GM21447 (cell line): ENCODE results near the gene PAFAH2.

Experiments
- ATAC-seq: cut with Tn5 transposase; IDR thresholded peaks from one replicate; pipeline ENCODE4 v1.9.1; 2021; ENCODE audit not compliant: unreplicated experiment

Gene PAFAH2

DNA sequence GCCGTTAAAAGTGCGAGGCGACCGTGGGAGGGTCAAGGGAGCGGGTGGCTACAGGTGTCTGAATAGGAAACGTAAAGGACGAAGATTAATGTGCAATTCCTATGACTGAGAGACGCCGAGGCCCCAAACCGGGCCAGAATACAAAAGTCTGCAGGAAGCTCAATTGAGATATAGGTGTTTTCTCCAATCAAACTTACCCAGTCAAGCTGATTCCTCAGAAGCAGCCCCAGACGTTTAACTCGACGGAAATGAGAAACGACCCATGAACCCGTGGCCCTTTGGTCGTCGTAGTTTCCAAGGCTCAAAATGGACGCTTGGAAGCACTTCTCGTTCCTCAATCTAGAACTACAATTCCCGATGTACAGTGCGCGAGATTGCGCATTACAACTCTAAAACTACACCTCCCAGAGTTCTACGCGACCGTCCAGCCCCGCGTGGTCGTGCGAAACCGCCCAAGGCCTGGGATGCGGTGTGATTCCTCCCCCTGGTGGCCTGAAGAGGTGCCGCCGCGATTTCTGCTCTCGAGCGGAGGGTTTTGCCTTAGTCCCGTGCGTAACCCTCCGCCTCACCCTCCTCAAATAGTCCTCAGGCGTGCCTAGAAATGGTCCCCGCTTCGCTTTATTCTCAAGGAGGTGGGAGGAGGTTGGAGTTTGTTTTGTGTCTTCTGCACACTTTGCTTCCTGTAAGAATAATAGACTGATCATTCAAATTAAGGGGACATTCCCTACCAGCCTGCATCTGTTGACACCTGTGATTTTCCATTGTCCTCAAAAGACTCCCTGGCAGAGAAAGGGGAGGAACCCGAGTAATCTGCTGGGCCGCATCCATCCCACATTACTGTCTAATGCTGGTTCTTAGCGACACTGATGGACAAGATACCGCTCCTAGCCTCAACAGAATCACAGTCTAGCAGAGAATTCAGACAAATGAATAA is at the start of gene PAFAH2:
TSS of gene PAFAH2 (minus strand) at position 236 of the 934 bp plus-strand sequence. CDS start 7,247 bp downstream, outside the sequence.
- ATAC-seq: peak; percentile 95

- no peak for ATAC-seq
Measured at GRCh38 chr1:26047278-26047874, 49.5 kb upstream of the PAFAH2 start.

- ATAC-seq: no peak
Measured at GRCh38 chr1:26046246-26047095, 48.6 kb upstream of the PAFAH2 start.

GRCh38 chr1:26045722-26046245 is 47.9 kb upstream of the PAFAH2 start, which contains the start of gene SLC30A2:
Gene SLC30A2 (minus strand): TSS chr1:26046118. CDS start chr1:26045896, 222 bp downstream.
- ATAC-seq: no peak

DNA sequence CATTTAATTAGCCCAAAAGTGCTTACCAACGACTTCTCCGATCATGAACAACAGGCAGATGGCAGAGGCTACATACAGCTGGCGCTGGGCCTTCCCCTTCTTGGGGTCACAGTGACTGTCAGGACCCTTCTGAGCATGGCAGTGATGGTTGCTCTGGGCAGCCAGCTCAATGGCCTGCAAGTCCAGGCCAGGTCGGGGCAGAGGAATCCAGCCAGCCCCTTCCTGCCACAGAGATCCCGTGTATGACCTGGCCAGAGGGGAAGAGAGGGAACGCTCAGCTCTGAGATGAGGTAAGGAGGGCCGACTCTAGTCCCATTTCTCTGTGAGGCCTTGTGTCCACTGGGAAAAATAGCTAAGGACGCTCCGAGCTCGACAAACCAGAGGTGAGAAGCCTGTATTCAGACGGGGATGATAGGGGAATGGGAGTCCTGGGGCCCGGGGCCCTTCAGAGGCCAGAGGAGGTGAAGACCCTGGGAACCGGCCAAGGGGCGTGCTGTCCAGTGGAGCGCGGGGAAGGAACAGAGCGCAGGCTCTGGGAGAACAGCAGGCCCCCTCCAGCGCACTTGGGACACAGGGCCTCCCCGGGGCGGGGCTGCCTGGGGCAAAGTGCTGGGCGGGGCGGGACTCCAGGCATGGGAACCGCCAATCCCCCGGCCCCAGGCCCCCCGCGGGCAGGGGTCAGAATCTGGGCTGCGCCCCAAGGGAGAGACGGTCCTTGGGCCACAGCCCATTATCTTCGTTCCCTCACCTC is 47.3 kb upstream of the PAFAH2 start:
- no peak for ATAC-seq

GRCh38 chr1:26044414-26044813 is 46.6 kb upstream of the PAFAH2 start:
- no peak for ATAC-seq

GRCh38 chr1:26043765-26044164 is 45.9 kb upstream of the PAFAH2 start:
- ATAC-seq: no peak

- ATAC-seq: no peak
Measured at GRCh38 chr1:26041978-26042377, 44.1 kb upstream of the PAFAH2 start.

DNA sequence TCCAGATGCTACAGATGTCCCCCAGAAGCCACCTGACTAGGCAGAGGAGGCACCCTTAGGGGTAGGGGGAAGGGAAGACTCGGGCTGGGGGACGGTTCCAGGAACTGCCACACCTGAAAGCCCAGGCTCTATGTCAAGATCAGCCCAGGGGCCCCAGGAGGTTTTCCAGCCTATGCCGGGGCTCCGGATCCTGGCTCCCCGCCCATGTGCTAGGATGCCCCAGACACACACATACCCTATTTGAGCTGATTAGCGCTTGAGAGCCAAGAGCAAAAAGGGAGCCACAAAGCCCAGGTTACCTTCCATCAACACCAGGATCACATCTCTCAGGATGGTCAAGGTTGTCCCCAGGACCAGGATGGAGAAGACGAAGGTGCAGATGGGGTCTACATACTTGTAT is 43.5 kb upstream of the PAFAH2 start:
- ATAC-seq: no peak

GRCh38 chr1:26038904-26039303 is 41.0 kb upstream of the PAFAH2 start:
- no peak for ATAC-seq

DNA sequence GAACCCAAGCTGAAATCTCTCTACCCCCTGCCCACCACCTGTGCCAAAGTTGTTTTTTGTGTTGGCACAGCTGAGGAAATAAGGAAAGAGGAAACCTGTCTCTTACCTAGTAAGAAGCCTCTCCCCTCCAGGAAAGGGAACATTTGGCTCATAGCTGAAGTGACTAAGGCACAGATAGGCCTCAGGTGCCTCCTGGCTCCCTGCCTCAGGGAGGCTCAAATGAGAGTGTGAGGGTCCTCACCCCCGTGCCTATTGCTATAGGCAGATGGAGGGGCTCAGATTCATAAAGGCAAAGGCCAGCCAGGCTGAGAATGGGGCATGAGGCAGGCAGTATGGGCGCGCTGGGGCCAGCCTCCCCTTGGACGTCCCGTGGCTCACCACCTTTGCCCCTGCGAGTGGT is 40.6 kb upstream of the PAFAH2 start:
- no peak for ATAC-seq

DNA sequence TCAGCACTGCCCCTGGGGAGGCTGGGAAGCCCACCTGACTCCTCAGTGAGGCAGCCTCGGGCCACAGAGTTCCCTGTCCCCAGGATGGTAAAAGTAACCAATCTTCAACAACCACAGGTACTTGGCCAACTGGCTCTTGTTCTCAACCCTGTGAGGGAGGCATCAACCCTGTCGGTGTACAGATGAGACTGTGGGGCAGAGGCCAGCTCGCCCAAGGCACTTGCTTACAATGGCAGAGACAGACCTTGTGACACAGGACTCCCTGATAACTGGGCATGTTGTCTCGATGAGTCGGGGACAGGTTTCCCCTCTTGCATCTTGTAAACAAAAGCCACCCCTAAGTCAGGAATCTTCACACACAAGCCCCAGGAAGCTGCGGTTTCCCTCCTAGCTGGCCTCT is 40.0 kb upstream of the PAFAH2 start:
- no peak for ATAC-seq

- ATAC-seq: no peak
Measured at GRCh38 chr1:26036756-26037281, 39.0 kb upstream of the PAFAH2 start.

GRCh38 chr1:26035959-26036755 is 38.3 kb upstream of the PAFAH2 start:
- ATAC-seq: peak; percentile 57

GRCh38 chr1:26035203-26035958 is 37.5 kb upstream of the PAFAH2 start:
- peak; percentile 92 for ATAC-seq

GRCh38 chr1:26034504-26035202 is 36.8 kb upstream of the PAFAH2 start:
- ATAC-seq: no peak

GRCh38 chr1:26032656-26033357 is 34.9 kb upstream of the PAFAH2 start:
- no peak for ATAC-seq
